Fibroblast of pulmonary artery (primary cell): Measurements from ENCODE around the gene LGI2.
A peak's percentile ranks its signal among the peaks of the same experiment; 100 is the strongest.

Source experiments
- DNase-seq: peaks from one replicate; pipeline ENCODE4 v3.0.0-alpha.2; 2010; ENCODE audit warnings: low read depth
- H3K4me3 ChIP-seq: replicated peaks from 2 replicates; pipeline ENCODE4 v1.5.1; 2011; ENCODE audit warnings: low read depth, mild to moderate bottlenecking, control low read depth, low read length, moderate library complexity
- TF ChIP-seq, protein P1 (sequence below): IDR thresholded peaks from 2 replicates; pipeline ENCODE4 v1.5.1; 2011; ENCODE audit warnings: mild to moderate bottlenecking, control low read depth, low read length, inconsistent platforms; ENCODE audit errors: missing control alignments

The LGI2 gene

DNA sequence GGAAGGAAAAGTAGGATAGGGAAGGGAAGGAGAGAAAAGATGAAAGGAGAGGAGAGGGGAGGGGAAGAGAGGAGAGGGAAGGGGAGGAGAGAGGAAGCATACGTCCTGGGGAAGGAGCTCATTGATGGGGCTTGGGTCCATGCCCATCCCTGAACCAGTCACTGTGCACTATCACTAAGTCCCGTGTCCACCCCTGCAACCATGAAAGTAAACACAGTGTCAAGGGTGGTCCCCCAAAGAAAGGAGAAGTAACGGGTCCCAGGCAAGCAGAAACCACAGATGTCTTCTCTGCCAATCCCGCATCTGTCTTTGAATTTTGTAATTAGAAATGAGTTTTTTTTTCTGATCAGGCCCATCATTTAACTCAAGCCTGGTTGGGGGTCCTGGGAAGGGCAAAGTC lies 55.2 kb downstream of the LGI2 start:
- H3K4me3 ChIP-seq, result no peak overlapping the region
- DNase-seq, result no peak
- TF ChIP-seq, protein P1, sequence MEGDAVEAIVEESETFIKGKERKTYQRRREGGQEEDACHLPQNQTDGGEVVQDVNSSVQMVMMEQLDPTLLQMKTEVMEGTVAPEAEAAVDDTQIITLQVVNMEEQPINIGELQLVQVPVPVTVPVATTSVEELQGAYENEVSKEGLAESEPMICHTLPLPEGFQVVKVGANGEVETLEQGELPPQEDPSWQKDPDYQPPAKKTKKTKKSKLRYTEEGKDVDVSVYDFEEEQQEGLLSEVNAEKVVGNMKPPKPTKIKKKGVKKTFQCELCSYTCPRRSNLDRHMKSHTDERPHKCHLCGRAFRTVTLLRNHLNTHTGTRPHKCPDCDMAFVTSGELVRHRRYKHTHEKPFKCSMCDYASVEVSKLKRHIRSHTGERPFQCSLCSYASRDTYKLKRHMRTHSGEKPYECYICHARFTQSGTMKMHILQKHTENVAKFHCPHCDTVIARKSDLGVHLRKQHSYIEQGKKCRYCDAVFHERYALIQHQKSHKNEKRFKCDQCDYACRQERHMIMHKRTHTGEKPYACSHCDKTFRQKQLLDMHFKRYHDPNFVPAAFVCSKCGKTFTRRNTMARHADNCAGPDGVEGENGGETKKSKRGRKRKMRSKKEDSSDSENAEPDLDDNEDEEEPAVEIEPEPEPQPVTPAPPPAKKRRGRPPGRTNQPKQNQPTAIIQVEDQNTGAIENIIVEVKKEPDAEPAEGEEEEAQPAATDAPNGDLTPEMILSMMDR, result no peak

DNA sequence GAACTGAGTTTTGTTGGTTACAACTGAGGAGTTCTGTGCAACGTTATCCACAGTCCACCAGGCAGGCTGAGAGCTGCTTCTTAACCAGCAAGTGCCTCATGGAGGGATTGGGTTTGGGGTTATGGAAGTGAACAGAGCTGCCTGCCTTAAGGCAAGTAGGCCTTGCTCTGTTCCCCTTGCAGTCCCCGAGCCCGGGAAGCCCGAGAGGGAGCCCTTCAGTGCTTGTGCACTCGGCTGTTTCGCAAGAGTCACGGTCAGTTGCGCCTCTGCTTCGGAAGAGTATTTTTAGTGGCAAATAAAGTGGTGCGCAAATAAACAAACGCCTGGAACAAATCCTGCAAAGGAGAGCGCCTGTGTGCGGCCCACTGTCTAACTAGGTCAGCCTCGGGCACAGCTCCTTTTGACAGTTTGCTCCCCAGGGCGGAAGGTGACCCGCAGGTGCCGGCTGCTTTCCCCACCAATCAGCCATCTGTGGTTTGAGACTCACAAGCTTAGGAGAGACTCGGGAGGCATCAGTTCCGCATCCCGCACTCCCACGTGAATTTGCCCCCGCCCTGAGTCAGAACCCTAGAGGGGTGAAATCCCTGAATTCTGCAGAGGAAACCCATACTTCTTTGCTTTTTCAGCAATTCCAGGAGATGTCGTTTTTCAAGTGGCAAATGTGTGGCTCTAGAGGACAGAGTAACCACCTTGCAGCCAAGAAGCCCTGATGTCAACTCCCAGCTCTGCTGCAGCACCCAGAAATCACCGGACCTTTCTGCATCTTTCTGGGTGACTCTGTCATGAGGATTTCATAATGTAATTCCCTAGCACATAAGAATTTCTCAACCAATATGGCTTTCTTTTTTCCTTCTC lies 56.8 kb downstream of the LGI2 start:
- DNase-seq, result no peak
- TF ChIP-seq, protein P1, result no peak
- H3K4me3 ChIP-seq, result no peak overlapping the region

DNA sequence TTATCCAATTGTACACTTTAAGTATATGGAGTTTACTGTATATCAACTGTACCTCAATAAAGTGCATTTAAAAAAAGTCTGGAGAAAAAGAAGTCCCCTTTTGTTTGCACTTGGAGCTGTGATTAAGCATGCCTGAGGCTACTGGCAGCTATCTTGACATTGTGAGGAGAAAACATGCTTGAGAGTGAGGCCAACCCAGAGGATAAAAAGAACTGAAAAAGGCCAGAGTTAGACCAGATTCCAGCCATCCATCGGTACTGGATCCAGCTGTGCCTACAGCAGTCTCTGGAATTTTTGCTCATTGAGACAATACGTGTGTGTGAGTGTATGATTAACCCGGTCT lies 57.4 kb downstream of the LGI2 start:
- TF ChIP-seq, protein P1, result no peak
- DNase-seq, result peak; percentile 4
- no peak overlapping the region for H3K4me3 ChIP-seq

DNA sequence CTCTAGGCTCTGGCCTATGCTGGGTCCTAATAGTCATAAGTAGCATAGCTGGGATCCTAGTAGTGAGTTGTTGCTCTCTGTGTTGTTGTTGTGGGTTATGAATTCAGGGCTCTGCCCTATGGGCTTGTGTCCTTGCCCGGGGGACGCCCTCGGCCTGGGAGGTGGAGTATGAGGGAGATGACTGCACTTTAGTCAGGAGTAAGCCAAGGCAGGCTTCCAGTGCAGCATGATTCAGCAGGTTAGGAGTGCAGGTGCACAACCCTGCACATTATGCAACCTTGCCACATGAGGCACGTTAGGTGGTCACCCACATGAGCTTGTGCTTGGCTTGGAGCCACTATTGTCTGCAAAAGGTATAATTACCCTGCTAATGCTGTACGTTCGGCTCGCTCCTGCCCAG lies 59.6 kb downstream of the LGI2 start:
- TF ChIP-seq, protein P1, result no peak
- H3K4me3 ChIP-seq, result no peak overlapping the region
- no peak for DNase-seq

DNA sequence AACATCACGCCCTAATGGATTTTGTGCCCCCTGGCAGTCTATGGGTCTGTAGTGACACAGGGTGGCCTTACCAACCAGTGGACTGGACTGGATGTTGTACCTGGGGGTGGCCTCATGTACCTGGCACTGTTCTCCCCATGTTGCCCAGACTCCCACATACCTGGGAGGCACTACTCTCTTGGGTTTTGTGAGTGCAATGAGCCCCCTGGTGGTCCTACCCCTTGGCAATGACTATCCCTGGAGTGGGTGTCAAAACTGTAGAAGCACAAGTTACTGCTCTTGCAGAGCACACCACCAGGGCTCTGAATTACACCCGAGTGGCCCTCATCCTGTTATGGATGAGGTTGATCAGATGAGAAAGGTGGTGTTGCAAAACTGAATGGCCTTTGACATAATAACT lies 60.1 kb downstream of the LGI2 start:
- no peak overlapping the region for H3K4me3 ChIP-seq
- TF ChIP-seq, protein P1, result no peak
- DNase-seq, result no peak

DNA sequence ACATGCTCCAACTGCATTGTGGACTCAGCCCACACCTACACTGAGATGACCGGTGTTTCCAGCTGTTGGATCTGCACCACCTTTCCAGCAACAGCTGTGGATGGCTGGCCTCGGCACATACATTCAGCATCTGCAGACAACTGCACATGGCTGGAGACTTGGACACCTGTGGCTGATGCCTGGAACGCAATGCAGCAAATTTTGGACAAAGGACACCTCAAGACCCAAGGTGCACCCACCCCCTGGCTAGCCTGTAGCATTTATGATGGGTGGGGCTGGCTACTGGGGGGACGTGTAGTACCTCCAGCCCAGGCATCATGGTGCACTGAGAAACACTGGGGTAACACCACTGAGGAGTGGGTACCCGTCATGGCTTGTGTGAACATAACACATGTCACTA lies 60.6 kb downstream of the LGI2 start:
- H3K4me3 ChIP-seq, result no peak overlapping the region
- TF ChIP-seq, protein P1, result no peak
- DNase-seq, result no peak

DNA sequence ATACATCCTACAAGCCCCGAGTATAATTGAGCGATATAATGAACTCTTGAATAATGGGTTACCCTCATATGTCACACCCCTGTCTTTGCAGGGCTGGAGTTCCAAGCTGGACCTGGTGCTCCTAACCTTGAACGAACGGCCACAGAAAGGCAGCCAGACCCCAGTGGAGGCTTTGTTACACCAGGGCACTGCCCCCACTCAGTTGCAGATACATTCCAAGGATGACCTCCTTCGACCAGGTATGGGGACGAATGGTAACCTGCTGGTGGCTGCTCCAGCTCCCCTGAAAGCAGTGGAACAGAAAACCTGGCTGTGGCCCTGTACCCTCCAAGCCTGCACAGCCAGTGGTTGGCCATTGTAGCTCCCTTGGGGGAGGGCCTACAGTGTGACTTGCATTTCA lies 61.3 kb downstream of the LGI2 start:
- no peak overlapping the region for H3K4me3 ChIP-seq
- TF ChIP-seq, protein P1, result no peak

More for the DNA sequence above, 61.3 kb downstream of the LGI2 start:
- DNase-seq, result no peak
